ENCODE measurements around the gene NEFH. TPM values are rescaled to one million over a fixed set of nuclear protein-coding genes. Genes with fewer than 3 reads are reported as not detected.

Gene NEFH
- total RNA-seq, 2 donors from 2014 or later, result 0.92 to 1.7 TPM

- H3K4me1 ChIP-seq (ENCODE audit: control insufficient read depth, insufficient read depth, low read length), result no peaks in the 10 kb centered on the region
- WGBS, 2 experiments (ENCODE audit: insufficient coverage in 1 of 2, insufficient read length in 1 of 2), result 87 to 99% methylated on average over 6 to 8 of the region's 8 CpGs
- Mint-ChIP-seq H3K4me3 (no peak overlapping the region), H3K36me3 (ENCODE audit: low read depth) (no peaks in the 10 kb centered on the region), H3K4me1 (no peaks in the 10 kb centered on the region), H3K9me3 (no peaks in the 10 kb centered on the region), H3K27ac (no peak overlapping the region), H3K27me3 (ENCODE audit: insufficient read depth) (no peaks in the 10 kb centered on the region)
- H3K27ac ChIP-seq (ENCODE audit: low read depth, low read length), result no peak overlapping the region
- H3K36me3 ChIP-seq (ENCODE audit: control insufficient read depth, insufficient read depth, low read length), result no peaks in the 10 kb centered on the region
- no peak for TF ChIP-seq CTCF (conservative IDR thresholded peaks at IDR 0.05)
- H3K9me3 ChIP-seq (ENCODE audit: control insufficient read depth, low read length), result no peaks in the 10 kb centered on the region
- H3K27me3 ChIP-seq (ENCODE audit: control insufficient read depth, insufficient read depth, low read length, poor library complexity, severe bottlenecking), result no peaks in the 10 kb centered on the region
- H3K9ac ChIP-seq (ENCODE audit: extremely low read depth, low read length, poor library complexity, severe bottlenecking), result no peak overlapping the region
- H3K4me3 ChIP-seq (ENCODE audit: low read length), result no peak overlapping the region
- DNase-seq, result no peak
Measured at GRCh38 chr22:29450222-29450621, 29.8 kb upstream of the NEFH start.

- WGBS, 2 experiments (ENCODE audit: insufficient coverage in 1 of 2, insufficient read length in 1 of 2), result 91 to 92% methylated on average over 4 of the region's 4 CpGs
- H3K27me3 ChIP-seq (ENCODE audit: control insufficient read depth, insufficient read depth, low read length, poor library complexity, severe bottlenecking), result no peaks in the 10 kb centered on the region
- H3K36me3 Mint-ChIP-seq (ENCODE audit: low read depth), result no peaks in the 10 kb centered on the region
- no peaks in the 10 kb centered on the region for H3K27me3 Mint-ChIP-seq (ENCODE audit: insufficient read depth)
- no peak overlapping the region for H3K27ac Mint-ChIP-seq
- no peaks in the 10 kb centered on the region for H3K9me3 ChIP-seq (ENCODE audit: control insufficient read depth, low read length)
- no peaks in the 10 kb centered on the region for H3K4me1 ChIP-seq (ENCODE audit: control insufficient read depth, insufficient read depth, low read length)
- no peak overlapping the region for H3K4me3 ChIP-seq (ENCODE audit: low read length)
- no peak overlapping the region for H3K27ac ChIP-seq (ENCODE audit: low read depth, low read length)
- no peak overlapping the region for H3K4me3 Mint-ChIP-seq
- no peak for DNase-seq
- no peak overlapping the region for H3K9ac ChIP-seq (ENCODE audit: extremely low read depth, low read length, poor library complexity, severe bottlenecking)
- TF ChIP-seq CTCF (conservative IDR thresholded peaks at IDR 0.05), result no peak
- no peaks in the 10 kb centered on the region for H3K9me3 Mint-ChIP-seq
- H3K36me3 ChIP-seq (ENCODE audit: control insufficient read depth, insufficient read depth, low read length), result no peaks in the 10 kb centered on the region
- H3K4me1 Mint-ChIP-seq, result no peaks in the 10 kb centered on the region
Measured at GRCh38 chr22:29451863-29452262, 28.2 kb upstream of the NEFH start.

GRCh38 chr22:29454276-29454675 lies 25.7 kb upstream of the NEFH start:
- Histone ChIP-seq H3K9ac (ENCODE audit: extremely low read depth, low read length, poor library complexity, severe bottlenecking) (no peak overlapping the region), H3K9me3 (ENCODE audit: control insufficient read depth, low read length) (no peaks in the 10 kb centered on the region), H3K4me3 (ENCODE audit: low read length) (no peak overlapping the region), H3K27me3 (ENCODE audit: control insufficient read depth, insufficient read depth, low read length, poor library complexity, severe bottlenecking) (no peaks in the 10 kb centered on the region), H3K36me3 (ENCODE audit: control insufficient read depth, insufficient read depth, low read length) (no peaks in the 10 kb centered on the region), H3K4me1 (ENCODE audit: control insufficient read depth, insufficient read depth, low read length) (no peaks in the 10 kb centered on the region), H3K27ac (ENCODE audit: low read depth, low read length) (no peak overlapping the region)
- no peaks in the 10 kb centered on the region for H3K9me3 Mint-ChIP-seq
- no peak overlapping the region for H3K27ac Mint-ChIP-seq
- no peak for TF ChIP-seq CTCF (conservative IDR thresholded peaks at IDR 0.05)
- no peaks in the 10 kb centered on the region for H3K36me3 Mint-ChIP-seq (ENCODE audit: low read depth)
- H3K27me3 Mint-ChIP-seq (ENCODE audit: insufficient read depth), result no peaks in the 10 kb centered on the region
- H3K4me3 Mint-ChIP-seq, result no peak overlapping the region
- 89 to 98% methylated on average over 4 to 8 of the region's 8 CpGs for WGBS, 2 experiments (ENCODE audit: insufficient coverage in 1 of 2, insufficient read length in 1 of 2)
- no peak for DNase-seq
- H3K4me1 Mint-ChIP-seq, result no peaks in the 10 kb centered on the region
